ENCODE measurements around the gene SPRR1A. TPM values are rescaled to one million over a fixed set of nuclear protein-coding genes. Genes with fewer than 3 reads are reported as not detected.

Gene SPRR1A
- polyA plus RNA-seq, 3 donors, result not detected

- Histone ChIP-seq H3K9ac (ENCODE audit: insufficient read depth, low read length, poor library complexity, severe bottlenecking) (no peak overlapping the region), H3K36me3 (replicated peaks in 1 of 2; ENCODE audit: control insufficient read depth in 1 of 2, insufficient read depth in 2 of 2, low read length in 2 of 2) (no peaks in the 10 kb centered on the region), H3K4me3 (replicated peaks in 1 of 3; ENCODE audit: low read depth in 2 of 3, low read length in 3 of 3) (no peak overlapping the region), H3K4me2 (replicated peaks; ENCODE audit: extremely low read depth, low read length, poor library complexity, severe bottlenecking) (no peak overlapping the region), H4K20me1 (ENCODE audit: insufficient read depth, low read length) (no peaks in the 10 kb centered on the region), H3K79me2 (ENCODE audit: insufficient read depth, low read length) (no peaks in the 10 kb centered on the region), H2AFZ (ENCODE audit: insufficient read depth, low read depth, low read length, poor library complexity, severe bottlenecking) (no peak overlapping the region), H3K4me1 (ENCODE audit: control insufficient read depth in 1 of 2, insufficient read depth in 2 of 2, low read length in 2 of 2) (no peaks in the 10 kb centered on the region), H3K27ac (ENCODE audit: low read depth in 1 of 2, low read length in 2 of 2) (no peak overlapping the region), H3K9me3 (replicated peaks in 1 of 2; ENCODE audit: control insufficient read depth in 1 of 2, insufficient read depth in 1 of 2, low read length in 2 of 2) (no peaks in the 10 kb centered on the region), H3K27me3 (ENCODE audit: control insufficient read depth in 2 of 2, insufficient read depth in 2 of 2, low read length in 2 of 2) (peaks cover 0 to 2% of the 10 kb centered on the region in 2 donors)
- no peak overlapping the region for H3K4me3 Mint-ChIP-seq
- intact Hi-C loops (cut with micrococcal nuclease), result no loop called here
- WGBS (ENCODE audit: insufficient coverage), result 50% methylated on average over 1 of the region's 3 CpGs
- no peak for TF ChIP-seq CTCF (IDR thresholded peaks at IDR 0.05)
- no peaks in the 10 kb centered on the region for H3K4me1 Mint-ChIP-seq
- H3K27me3 Mint-ChIP-seq (ENCODE audit: low read depth in 3 of 3), result peaks cover 2 to 4% (median 3%) of the 10 kb centered on the region in 3 donors
- no peak for DNase-seq
- peaks cover 0 to 4% (median 0%) of the 10 kb centered on the region in 7 donors for H3K9me3 Mint-ChIP-seq
- no peak overlapping the region for H3K27ac Mint-ChIP-seq
- H3K36me3 Mint-ChIP-seq, result no peaks in the 10 kb centered on the region
These were observed 37.6 kb upstream of the SPRR1A start for GRCh38 chr1:152946248-152946647.

GRCh38 chr1:152946651-152947256 lies 37.1 kb upstream of the SPRR1A start, which contains the start of gene SPRR5:
Gene SPRR5 (plus strand): TSS chr1:152947206. CDS start chr1:152948555, 1,349 bp downstream.
- H3K27me3 Mint-ChIP-seq (ENCODE audit: low read depth in 3 of 3), result peaks cover 2 to 4% (median 3%) of the 10 kb centered on the region in 3 donors
- 100% methylated on average over 1 of the region's 4 CpGs for WGBS (ENCODE audit: insufficient coverage)
- H3K27me3 ChIP-seq (ENCODE audit: control insufficient read depth in 2 of 2, insufficient read depth in 2 of 2, low read length in 2 of 2), result peaks cover 0 to 2% of the 10 kb centered on the region in 2 donors
- H3K4me3 ChIP-seq (replicated peaks in 1 of 3; ENCODE audit: low read depth in 2 of 3, low read length in 3 of 3), result no peak within 1 kb of the TSS
- H3K9me3 Mint-ChIP-seq, result peaks cover 0 to 4% (median 0%) of the 10 kb centered on the region in 7 donors
- H3K36me3 ChIP-seq (replicated peaks in 1 of 2; ENCODE audit: control insufficient read depth in 1 of 2, insufficient read depth in 2 of 2, low read length in 2 of 2), result no peaks in the 10 kb centered on the region
- no peak for TF ChIP-seq CTCF (IDR thresholded peaks at IDR 0.05)
- H3K27ac ChIP-seq (ENCODE audit: low read depth in 1 of 2, low read length in 2 of 2), result no peak within 1 kb of the TSS
- no peak within 1 kb of the TSS for H3K4me2 ChIP-seq (replicated peaks; ENCODE audit: extremely low read depth, low read length, poor library complexity, severe bottlenecking)
- H3K27ac Mint-ChIP-seq, result peak within 1 kb of the TSS in 1 of 7 donors; percentile 13
- no peaks in the 10 kb centered on the region for H3K4me1 ChIP-seq (ENCODE audit: control insufficient read depth in 1 of 2, insufficient read depth in 2 of 2, low read length in 2 of 2)
- DNase-seq, result no peak
- no peaks in the 10 kb centered on the region for H3K4me1 Mint-ChIP-seq
- no peak within 1 kb of the TSS for H2AFZ ChIP-seq (ENCODE audit: insufficient read depth, low read depth, low read length, poor library complexity, severe bottlenecking)
- H3K36me3 Mint-ChIP-seq, result no peaks in the 10 kb centered on the region
- H4K20me1 ChIP-seq (ENCODE audit: insufficient read depth, low read length), result no peaks in the 10 kb centered on the region
- intact Hi-C loops (cut with micrococcal nuclease), result no loop called here
- no peaks in the 10 kb centered on the region for H3K79me2 ChIP-seq (ENCODE audit: insufficient read depth, low read length)
- H3K9me3 ChIP-seq (replicated peaks in 1 of 2; ENCODE audit: control insufficient read depth in 1 of 2, insufficient read depth in 1 of 2, low read length in 2 of 2), result no peaks in the 10 kb centered on the region
- no peak within 1 kb of the TSS for H3K4me3 Mint-ChIP-seq
- H3K9ac ChIP-seq (ENCODE audit: insufficient read depth, low read length, poor library complexity, severe bottlenecking), result no peak within 1 kb of the TSS
